CD14-positive monocyte (primary cell): ENCODE results near the gene MRGPRF. TPM values are rescaled to one million over a fixed set of nuclear protein-coding genes. Genes with fewer than 3 reads are reported as not detected.

Source experiments
- DNase-seq, 3 donors: peaks; one replicate each; pipeline ENCODE4 v3.0.0-alpha.2; 2011 to 2022
- H2AFZ ChIP-seq: 2 replicates; pipeline ENCODE4 v1.6.0; 2012; ENCODE audit warnings: mild to moderate bottlenecking, low read depth, low read length, inconsistent platforms; ENCODE audit not compliant: insufficient read depth, poor library complexity, severe bottlenecking
- H3K27ac ChIP-seq, 2 donors: 1 replicate in 1 of 2; 2 replicates in 1 of 2; pipeline ENCODE4 v1.5.1; 2012 to 2013; ENCODE audit warnings: low read length in 2 of 2, control low read depth in 1 of 2, inconsistent platforms in 1 of 2, low read depth in 1 of 2, mild to moderate bottlenecking in 1 of 2
- H3K27me3 ChIP-seq, 2 donors: one replicate each; pipeline versions ENCODE4 v1.6.0 to v1.6.1; 2011 to 2013; ENCODE audit warnings: low read length in 2 of 2; ENCODE audit not compliant: control insufficient read depth in 2 of 2, insufficient read depth in 2 of 2
- H3K36me3 ChIP-seq, 2 donors: replicated peaks in 1 of 2; 1 replicate in 1 of 2; 2 replicates in 1 of 2; pipeline versions ENCODE4 v1.5.1 to v1.6.1; 2012 to 2013; ENCODE audit warnings: low read length in 2 of 2, control low read depth in 1 of 2, inconsistent platforms in 1 of 2, mild to moderate bottlenecking in 1 of 2; ENCODE audit not compliant: insufficient read depth in 2 of 2, control insufficient read depth in 1 of 2
- H3K4me1 ChIP-seq, 2 donors: 1 replicate in 1 of 2; 2 replicates in 1 of 2; pipeline versions ENCODE4 v1.5.1 to v1.6.1; 2012 to 2013; ENCODE audit warnings: low read length in 2 of 2, control low read depth in 1 of 2, inconsistent platforms in 1 of 2, mild to moderate bottlenecking in 1 of 2, moderate library complexity in 1 of 2; ENCODE audit not compliant: insufficient read depth in 2 of 2, control insufficient read depth in 1 of 2
- H3K4me2 ChIP-seq: replicated peaks from 2 replicates; pipeline ENCODE3; 2012; ENCODE audit warnings: low read length, moderate library complexity, mild to moderate bottlenecking; ENCODE audit not compliant: poor library complexity, severe bottlenecking; ENCODE audit errors: extremely low read depth
- H3K4me3 ChIP-seq, 3 experiments: fragments of 200-600 bp in 1 of 3; sonication (generic) in 1 of 3; replicated peaks in 1 of 3; 1 replicate in 2 of 3; 2 replicates in 1 of 3; pipeline ENCODE4 v1.5.1; 2011 to 2013; ENCODE audit warnings: low read length in 3 of 3, mild to moderate bottlenecking in 3 of 3, control low read depth in 2 of 3, low read depth in 2 of 3, inconsistent platforms in 1 of 3, moderate library complexity in 1 of 3
- H3K79me2 ChIP-seq: 2 replicates; pipeline ENCODE4 v1.6.0; 2012; ENCODE audit warnings: mild to moderate bottlenecking, control low read depth, inconsistent platforms, low read length, moderate library complexity; ENCODE audit not compliant: insufficient read depth
- H3K9ac ChIP-seq: 2 replicates; pipeline ENCODE4 v1.6.0; 2017; ENCODE audit warnings: low read length, mild to moderate bottlenecking; ENCODE audit not compliant: insufficient read depth, poor library complexity, severe bottlenecking
- H3K9me3 ChIP-seq, 2 donors: replicated peaks in 1 of 2; 1 replicate in 1 of 2; 2 replicates in 1 of 2; pipeline versions ENCODE4 v1.5.1 to v1.6.1; 2012 to 2013; ENCODE audit warnings: low read length in 2 of 2, control low read depth in 1 of 2; ENCODE audit not compliant: control insufficient read depth in 1 of 2, insufficient read depth in 1 of 2
- H4K20me1 ChIP-seq: 2 replicates; pipeline ENCODE4 v1.6.0; 2012; ENCODE audit warnings: mild to moderate bottlenecking, low read length, control low read depth, moderate library complexity; ENCODE audit not compliant: insufficient read depth
- H3K27ac Mint-ChIP-seq, 7 donors: one replicate each; pipeline ENCODE4 v1.8.0; 2020; ENCODE audit warnings: mild to moderate bottlenecking in 7 of 7, mixed read lengths in 7 of 7, moderate library complexity in 6 of 7, inconsistent platforms in 2 of 7
- H3K27me3 Mint-ChIP-seq, 3 donors: one replicate each; pipeline ENCODE4 v1.8.0; 2021 to 2022; ENCODE audit warnings: low read depth in 3 of 3, mild to moderate bottlenecking in 3 of 3, mixed read lengths in 3 of 3, moderate library complexity in 3 of 3, inconsistent platforms in 1 of 3
- H3K36me3 Mint-ChIP-seq, 2 donors: one replicate each; pipeline ENCODE4 v1.8.0; 2020; ENCODE audit warnings: mixed read lengths in 2 of 2, inconsistent platforms in 1 of 2, mild to moderate bottlenecking in 1 of 2
- H3K4me1 Mint-ChIP-seq: one replicate; pipeline ENCODE4 v1.8.0; 2020; ENCODE audit warnings: mild to moderate bottlenecking, mixed read lengths
- H3K4me3 Mint-ChIP-seq, 2 donors: one replicate each; pipeline ENCODE4 v1.8.0; 2020; ENCODE audit warnings: mild to moderate bottlenecking in 2 of 2, mixed read lengths in 2 of 2, moderate library complexity in 1 of 2
- H3K9me3 Mint-ChIP-seq, 7 donors: one replicate each; pipeline ENCODE4 v1.8.0; 2020 to 2022; ENCODE audit warnings: mixed read lengths in 7 of 7, mild to moderate bottlenecking in 6 of 7, moderate library complexity in 6 of 7, inconsistent platforms in 2 of 7
- CTCF ChIP-seq: fragments of 200-600 bp; IDR thresholded peaks from one replicate; pipeline ENCODE4 v1.8.0; 2022; ENCODE audit warnings: antibody characterized with exemption, mild to moderate bottlenecking
- WGBS: methylation state at CpG from one replicate; pipeline ENCODE4 v1.1.5; 2013; ENCODE audit warnings: missing lambda C conversion rate; ENCODE audit not compliant: insufficient coverage; 5-methylcytosine and 5-hydroxymethylcytosine counted together
- intact Hi-C, 2 donors: fragments of 100-400 bp; cut with micrococcal nuclease; formaldehyde crosslinking; loops; one replicate each; pipeline versions ENCODE4 v1.15.0 to v1.15.1; 2023
- polyA plus RNA-seq, 3 donors: library from polyadenylated mRNA; depleted of rRNA in 1 of 3; unstranded in 2 of 3; stranded (reverse) in 1 of 3; fragments of 300-500 nt in 2 of 3; fragments of >200 nt in 1 of 3; fragmentation: Illumina TruSeq in 2 of 3; gene quantifications; 1 replicate in 2 of 3; 2 replicates in 1 of 3; pipeline ENCODE4 v1.2.3, GENCODE V29; 2012 to 2021

MRGPRF gene
- polyA plus RNA-seq, 3 donors: 0.22 to 0.23 TPM; not detected in 1

GRCh38 chr11:68979931-68980775 lies 32.9 kb downstream of the MRGPRF start:
- Histone ChIP-seq H4K20me1 (no peaks in the 10 kb centered on the region), H3K4me2 (no peak overlapping the region), H3K9me3 (no peaks in the 10 kb centered on the region), H3K27me3 (peaks cover 3 to 4% of the 10 kb centered on the region in 2 donors), H3K9ac (no peak overlapping the region), H2AFZ (no peak overlapping the region), H3K4me1 (no peaks in the 10 kb centered on the region), H3K27ac (no peak overlapping the region), H3K4me3 (no peak overlapping the region), H3K36me3 (no peaks in the 10 kb centered on the region), H3K79me2 (no peaks in the 10 kb centered on the region)
- Mint-ChIP-seq H3K4me1 (no peaks in the 10 kb centered on the region), H3K27me3 (peaks cover 19 to 32% (median 32%) of the 10 kb centered on the region in 3 donors), H3K36me3 (no peaks in the 10 kb centered on the region), H3K9me3 (peaks cover 0 to 8% (median 2%) of the 10 kb centered on the region in 7 donors), H3K27ac (no peak overlapping the region), H3K4me3 (no peak overlapping the region)
- intact Hi-C loops: no loop called here
- WGBS: 87% methylated on average over 33 of the region's 33 CpGs
- DNase-seq: peak in 1 of 3 donors; percentile 1
- TF ChIP-seq CTCF: no peak

- Mint-ChIP-seq H3K27me3 (peaks cover 16 to 27% (median 26%) of the 10 kb centered on the region in 3 donors), H3K4me3 (peak overlapping the region in 1 of 2 donors; percentile 42), H3K9me3 (peaks cover 0 to 12% (median 2%) of the 10 kb centered on the region in 7 donors), H3K4me1 (peaks cover 1% of the 10 kb centered on the region), H3K27ac (no peak overlapping the region), H3K36me3 (no peaks in the 10 kb centered on the region)
- no peaks in the 10 kb centered on the region for H3K79me2 ChIP-seq
- no peaks in the 10 kb centered on the region for H3K9me3 ChIP-seq
- H3K27me3 ChIP-seq: peaks cover 2 to 4% of the 10 kb centered on the region in 2 donors
- intact Hi-C loops: no loop called here
- no peaks in the 10 kb centered on the region for H3K36me3 ChIP-seq
- WGBS: 77% methylated on average over 12 of the region's 15 CpGs
- no peaks in the 10 kb centered on the region for H4K20me1 ChIP-seq
- peak overlapping the region; percentile 27 for H2AFZ ChIP-seq
- TF ChIP-seq CTCF: no peak
- H3K27ac ChIP-seq: no peak overlapping the region
- no peak overlapping the region for H3K9ac ChIP-seq
- H3K4me1 ChIP-seq: no peaks in the 10 kb centered on the region
- no peak for DNase-seq
- no peak overlapping the region for H3K4me2 ChIP-seq
- no peak overlapping the region for H3K4me3 ChIP-seq
These were observed 34.0 kb downstream of the MRGPRF start for GRCh38 chr11:68978931-68979594.
